H9 (cell line): ENCODE results near the gene SH2D2A. TPM values are rescaled to one million over a fixed set of nuclear protein-coding genes. Genes with fewer than 3 reads are reported as not detected.

ENCODE experiments used
- DNase-seq: peaks from one replicate; pipeline ENCODE4 v3.0.0-alpha.2; 2017
- H2AFZ ChIP-seq: one replicate; pipeline ENCODE4 v1.6.1; 2013; ENCODE audit warnings: mild to moderate bottlenecking, low read length, control low read depth, moderate library complexity
- H2AK5ac ChIP-seq: 2 replicates; pipeline ENCODE4 v1.6.1; 2013; ENCODE audit warnings: low read length, control low read depth, mixed read lengths; ENCODE audit not compliant: insufficient read length
- H2BK120ac ChIP-seq: one replicate; pipeline ENCODE4 v1.6.1; 2013; ENCODE audit warnings: low read depth, mild to moderate bottlenecking, low read length, control low read depth, inconsistent platforms; ENCODE audit not compliant: poor library complexity, severe bottlenecking
- H2BK12ac ChIP-seq: 2 replicates; pipeline ENCODE4 v1.6.1; 2013; ENCODE audit warnings: low read length, control low read depth, mixed read lengths, low read depth; ENCODE audit not compliant: insufficient read length
- H2BK15ac ChIP-seq: 2 replicates; pipeline ENCODE4 v1.6.1; 2013; ENCODE audit warnings: low read depth, low read length, control low read depth
- H2BK20ac ChIP-seq: one replicate; pipeline ENCODE4 v1.6.1; 2013; ENCODE audit warnings: low read depth, mild to moderate bottlenecking, low read length, control low read depth, inconsistent platforms; ENCODE audit not compliant: poor library complexity, severe bottlenecking
- H2BK5ac ChIP-seq: 2 replicates; pipeline ENCODE4 v1.6.1; 2013; ENCODE audit warnings: low read length, control low read depth, mixed read lengths; ENCODE audit not compliant: insufficient read length
- H3K14ac ChIP-seq: 2 replicates; pipeline ENCODE4 v1.6.1; 2013; ENCODE audit warnings: low read length, control low read depth; ENCODE audit not compliant: insufficient read depth
- H3K18ac ChIP-seq: 2 replicates; pipeline ENCODE4 v1.6.1; 2013; ENCODE audit warnings: low read depth, mild to moderate bottlenecking, mixed read lengths, low read length, control low read depth; ENCODE audit not compliant: insufficient read length
- H3K23ac ChIP-seq: 2 replicates; pipeline ENCODE4 v1.6.1; 2013; ENCODE audit warnings: low read length, control low read depth, mixed read lengths, low read depth; ENCODE audit not compliant: insufficient read length
- H3K23me2 ChIP-seq: 2 replicates; pipeline ENCODE4 v1.6.1; 2013; ENCODE audit warnings: low read depth, mild to moderate bottlenecking, mixed read lengths, low read length, control low read depth; ENCODE audit not compliant: insufficient read length, poor library complexity, severe bottlenecking
- H3K27ac ChIP-seq: 2 replicates; pipeline ENCODE4 v1.5.1; 2013; ENCODE audit warnings: low read length, control low read depth, mixed read lengths, low read depth; ENCODE audit not compliant: insufficient read length
- H3K27me3 ChIP-seq: 2 replicates; pipeline ENCODE4 v1.6.1; 2013; ENCODE audit warnings: low read length, control low read depth, inconsistent platforms; ENCODE audit not compliant: insufficient read depth
- H3K4ac ChIP-seq: 2 replicates; pipeline ENCODE4 v1.6.1; 2013; ENCODE audit warnings: low read depth, mild to moderate bottlenecking, control low read depth, inconsistent platforms, low read length, moderate library complexity
- H3K4me1 ChIP-seq: 2 replicates; pipeline ENCODE4 v1.6.1; 2013; ENCODE audit warnings: low read length, control low read depth, inconsistent platforms; ENCODE audit not compliant: insufficient read depth
- H3K4me2 ChIP-seq: 2 replicates; pipeline ENCODE4 v1.6.1; 2013; ENCODE audit warnings: low read length, control low read depth, mixed read lengths; ENCODE audit not compliant: insufficient read length, insufficient read depth
- H3K56ac ChIP-seq: 2 replicates; pipeline ENCODE4 v1.6.1; 2013; ENCODE audit warnings: low read depth, mild to moderate bottlenecking, mixed read lengths, low read length, control low read depth; ENCODE audit not compliant: insufficient read length
- H3K79me1 ChIP-seq: 2 replicates; pipeline ENCODE4 v1.6.1; 2013; ENCODE audit warnings: low read depth, mild to moderate bottlenecking, moderate library complexity, low read length, control low read depth, inconsistent platforms; ENCODE audit not compliant: insufficient read depth, poor library complexity, severe bottlenecking
- H3K79me2 ChIP-seq: 2 replicates; pipeline ENCODE4 v1.6.1; 2013; ENCODE audit warnings: low read length, control low read depth, inconsistent platforms; ENCODE audit not compliant: insufficient read depth
- H3K9ac ChIP-seq: 2 replicates; pipeline ENCODE4 v1.6.1; 2013; ENCODE audit warnings: low read length, control low read depth, mixed read lengths; ENCODE audit not compliant: insufficient read length; ENCODE audit errors: extremely low read depth
- H3K9me3 ChIP-seq: one replicate; pipeline ENCODE4 v1.6.1; 2013; ENCODE audit warnings: low read depth, low read length, inconsistent platforms; ENCODE audit not compliant: control insufficient read depth
- H3T11ph ChIP-seq: one replicate; pipeline ENCODE4 v1.6.1; 2013; ENCODE audit warnings: mild to moderate bottlenecking, low read length, control low read depth, inconsistent platforms
- H4K20me1 ChIP-seq: one replicate; pipeline ENCODE4 v1.6.1; 2013; ENCODE audit not compliant: control insufficient read depth, insufficient read length, insufficient read depth
- H4K5ac ChIP-seq: 2 replicates; pipeline ENCODE4 v1.6.1; 2013; ENCODE audit warnings: low read depth, mild to moderate bottlenecking, mixed read lengths, low read length, control low read depth; ENCODE audit not compliant: insufficient read length
- H4K8ac ChIP-seq: replicated peaks from 2 replicates; pipeline ENCODE4 v1.6.1; 2013; ENCODE audit warnings: low read length, control low read depth, mixed read lengths, low read depth; ENCODE audit not compliant: insufficient read length
- H4K91ac ChIP-seq: 2 replicates; pipeline ENCODE4 v1.6.1; 2013; ENCODE audit warnings: low read depth, mild to moderate bottlenecking, moderate library complexity, mixed read lengths, low read length, control low read depth; ENCODE audit not compliant: insufficient read length
- H3K27ac Mint-ChIP-seq, 3 experiments: 2 replicates in 2 of 3; 3 replicates in 1 of 3; pipeline ENCODE4 v1.8.0; 2020 to 2021; ENCODE audit warnings: mixed read lengths in 3 of 3, mild to moderate bottlenecking in 1 of 3, moderate library complexity in 1 of 3
- H3K27me3 Mint-ChIP-seq: 2 replicates; pipeline ENCODE4 v1.8.0; 2021; ENCODE audit warnings: low read depth, mild to moderate bottlenecking, moderate library complexity, mixed read lengths
- H3K36me3 Mint-ChIP-seq, 3 experiments: 2 replicates in 2 of 3; 3 replicates in 1 of 3; pipeline ENCODE4 v1.8.0; 2020 to 2021; ENCODE audit warnings: low read depth in 3 of 3, mixed read lengths in 3 of 3; ENCODE audit not compliant: insufficient read depth in 1 of 3
- H3K4me1 Mint-ChIP-seq, 2 experiments: 2 replicates each; pipeline ENCODE4 v1.8.0; 2020; ENCODE audit warnings: mixed read lengths in 2 of 2
- H3K4me3 Mint-ChIP-seq, 2 experiments: 2 replicates in 1 of 2; 3 replicates in 1 of 2; pipeline ENCODE4 v1.8.0; 2020 to 2021; ENCODE audit warnings: mild to moderate bottlenecking in 2 of 2, mixed read lengths in 2 of 2, moderate library complexity in 1 of 2
- H3K9me3 Mint-ChIP-seq, 2 experiments: 2 replicates in 1 of 2; 3 replicates in 1 of 2; pipeline ENCODE4 v1.8.0; 2020; ENCODE audit warnings: mild to moderate bottlenecking in 2 of 2, mixed read lengths in 2 of 2, moderate library complexity in 1 of 2
- WGBS: extraction: QIAGEN DNeasy Blood & Tissue Kit; methylation state at CpG from one replicate; pipeline ENCODE4 v1.1.7; 2013; ENCODE audit warnings: missing lambda C conversion rate, low lambda C conversion rate, mixed read lengths; ENCODE audit not compliant: insufficient read length; ENCODE audit errors: extremely low coverage; 5-methylcytosine and 5-hydroxymethylcytosine counted together
- total RNA-seq: library from RNA; stranded (reverse); gene quantifications from 2 replicates; pipeline ENCODE4 v1.2.1, GENCODE V29; 2021
- TF ChIP-seq, protein P1 (sequence below): fragments of 200-600 bp; sonication (generic); conservative IDR thresholded peaks from 3 replicates; pipeline ENCODE4 v1.8.0; 2021; ENCODE audit warnings: antibody characterized with exemption, mild to moderate bottlenecking

The SH2D2A gene
- total RNA-seq, 1 experiment from 2014 or later: 2.0 TPM

- Mint-ChIP-seq H3K9me3 (no peaks in the 10 kb centered on the region; a peak in 1 of 5 replicates), H3K36me3 (no peaks in the 10 kb centered on the region), H3K27ac (no peak overlapping the region), H3K4me3 (peak overlapping the region in 1 of 2 experiments; percentile 16; a peak in 2 of 5 replicates), H3K4me1 (peaks cover 11 to 35% of the 10 kb centered on the region in 2 experiments), H3K27me3 (peaks cover 87% of the 10 kb centered on the region)
- H3K4me2 ChIP-seq: no peak overlapping the region
- H3K27me3 ChIP-seq: peaks cover 48% of the 10 kb centered on the region
- H2BK12ac ChIP-seq: no peak overlapping the region
- H2BK20ac ChIP-seq: no peak overlapping the region
- no peak overlapping the region for H4K5ac ChIP-seq
- no peak overlapping the region for H4K91ac ChIP-seq
- no peak overlapping the region for H2AFZ ChIP-seq
- peaks cover 11% of the 10 kb centered on the region for H3K23me2 ChIP-seq
- no peak overlapping the region for H3K9ac ChIP-seq
- H3K56ac ChIP-seq: no peak overlapping the region
- no peak overlapping the region for H3K27ac ChIP-seq
- DNase-seq: no peak
- H3K4me1 ChIP-seq: no peaks in the 10 kb centered on the region
- no CpG with 5 or more reads among the region's 9 CpGs for WGBS
- no peaks in the 10 kb centered on the region for H3K9me3 ChIP-seq
- no peak overlapping the region for H3T11ph ChIP-seq
- H3K4ac ChIP-seq: no peak overlapping the region
- TF ChIP-seq, protein P1, sequence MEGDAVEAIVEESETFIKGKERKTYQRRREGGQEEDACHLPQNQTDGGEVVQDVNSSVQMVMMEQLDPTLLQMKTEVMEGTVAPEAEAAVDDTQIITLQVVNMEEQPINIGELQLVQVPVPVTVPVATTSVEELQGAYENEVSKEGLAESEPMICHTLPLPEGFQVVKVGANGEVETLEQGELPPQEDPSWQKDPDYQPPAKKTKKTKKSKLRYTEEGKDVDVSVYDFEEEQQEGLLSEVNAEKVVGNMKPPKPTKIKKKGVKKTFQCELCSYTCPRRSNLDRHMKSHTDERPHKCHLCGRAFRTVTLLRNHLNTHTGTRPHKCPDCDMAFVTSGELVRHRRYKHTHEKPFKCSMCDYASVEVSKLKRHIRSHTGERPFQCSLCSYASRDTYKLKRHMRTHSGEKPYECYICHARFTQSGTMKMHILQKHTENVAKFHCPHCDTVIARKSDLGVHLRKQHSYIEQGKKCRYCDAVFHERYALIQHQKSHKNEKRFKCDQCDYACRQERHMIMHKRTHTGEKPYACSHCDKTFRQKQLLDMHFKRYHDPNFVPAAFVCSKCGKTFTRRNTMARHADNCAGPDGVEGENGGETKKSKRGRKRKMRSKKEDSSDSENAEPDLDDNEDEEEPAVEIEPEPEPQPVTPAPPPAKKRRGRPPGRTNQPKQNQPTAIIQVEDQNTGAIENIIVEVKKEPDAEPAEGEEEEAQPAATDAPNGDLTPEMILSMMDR: no peak
- no peak overlapping the region for H3K18ac ChIP-seq
- H2BK5ac ChIP-seq: no peak overlapping the region
- H4K20me1 ChIP-seq: no peaks in the 10 kb centered on the region
- no peak overlapping the region for H3K23ac ChIP-seq
- H2BK15ac ChIP-seq: no peak overlapping the region
- H3K79me1 ChIP-seq: no peaks in the 10 kb centered on the region
- H2AK5ac ChIP-seq: no peak overlapping the region
- no peak overlapping the region for H4K8ac ChIP-seq
- no peaks in the 10 kb centered on the region for H3K79me2 ChIP-seq
- no peak overlapping the region for H3K14ac ChIP-seq
- H2BK120ac ChIP-seq: no peak overlapping the region
These were observed 26.1 kb upstream of the SH2D2A start for GRCh38 chr1:156842618-156843300.
